Thyroid gland (tissue), 4 donors: ENCODE results near the gene RALGDS. TPM values are rescaled to one million over a fixed set of nuclear protein-coding genes. Genes with fewer than 3 reads are reported as not detected.

Experiments
- DNase-seq, 2 donors: peaks; one replicate each; pipeline ENCODE4 v3.0.0-alpha.2; 2019
- H3K27ac ChIP-seq, 3 donors: fragments of 200-600 bp; sonication (generic); 1 replicate in 2 of 3; 2 replicates in 1 of 3; pipeline ENCODE4 v1.5.1; 2016 to 2019; ENCODE audit warnings: mild to moderate bottlenecking in 1 of 3, moderate library complexity in 1 of 3
- H3K27me3 ChIP-seq: fragments of 200-600 bp; sonication (generic); one replicate; pipeline ENCODE4 v1.5.1; 2019
- H3K36me3 ChIP-seq, 2 donors: fragments of 200-600 bp; sonication (generic); one replicate each; pipeline ENCODE4 v1.5.1; 2016 to 2019
- H3K4me1 ChIP-seq, 2 donors: fragments of 200-600 bp; sonication (generic); one replicate each; pipeline ENCODE4 v1.5.1; 2017 to 2019
- H3K4me3 ChIP-seq, 3 donors: fragments of 200-600 bp; sonication (generic); replicated peaks in 1 of 3; 1 replicate in 2 of 3; 2 replicates in 1 of 3; pipeline ENCODE4 v1.5.1; 2016; ENCODE audit warnings: mild to moderate bottlenecking in 1 of 3
- H3K9me3 ChIP-seq: fragments of 200-600 bp; sonication (generic); one replicate; pipeline ENCODE4 v1.5.1; 2017
- CTCF ChIP-seq, 6 experiments: fragments of 200-600 bp in 3 of 6; fragments of 450-650 bp in 3 of 6; sonication (generic) in 3 of 6; IDR thresholded peaks; one replicate each; pipeline ENCODE4 v1.5.1; 2016 to 2019; ENCODE audit warnings: antibody characterized with exemption in 6 of 6, mild to moderate bottlenecking in 2 of 6, inconsistent platforms in 1 of 6, moderate library complexity in 1 of 6
- POLR2A ChIP-seq, 2 donors: fragments of 450-650 bp; IDR thresholded peaks; one replicate each; pipeline ENCODE4 v1.6.1; 2017; ENCODE audit warnings: antibody characterized with exemption in 2 of 2, mild to moderate bottlenecking in 2 of 2, moderate library complexity in 1 of 2
- WGBS, 2 donors: methylation state at CpG; one replicate each; pipeline ENCODE4 v1.1.5; 2017; 5-methylcytosine and 5-hydroxymethylcytosine counted together
- intact Hi-C: fragments of 100-400 bp; cut with DNase I; formaldehyde crosslinking; loops from one replicate; pipeline ENCODE4 v1.15.1; 2023
- total RNA-seq, 4 donors: library from RNA; depleted of rRNA; stranded (reverse); fragments of >200 nt; gene quantifications; one replicate each; pipeline ENCODE4 v1.2.3, GENCODE V29; 2016

Gene RALGDS
- total RNA-seq, 4 donors from 2014 or later: 32.2 to 55.3 (median 43.5) TPM

- no peaks in the 10 kb centered on the region for H3K27me3 ChIP-seq
- TF ChIP-seq CTCF (IDR thresholded peaks at IDR 0.05) (no peak), POLR2A (IDR thresholded peaks at IDR 0.05) (no peak)
- H3K27ac ChIP-seq: no peak overlapping the region
- DNase-seq: no peak
- H3K36me3 ChIP-seq: no peaks in the 10 kb centered on the region
- intact Hi-C loops: no loop called here
- H3K4me1 ChIP-seq: peaks cover 8 to 13% of the 10 kb centered on the region in 2 donors
- no peaks in the 10 kb centered on the region for H3K9me3 ChIP-seq
- 94% methylated on average over 3 of the region's 3 CpGs for WGBS, 2 donors
- no peak overlapping the region for H3K4me3 ChIP-seq
Observed at GRCh38 chr9:133158695-133159094, 37.7 kb upstream of the RALGDS start.

GRCh38 chr9:133155156-133155555, 34.1 kb upstream of the RALGDS start:
- Histone ChIP-seq H3K4me1 (no peaks in the 10 kb centered on the region), H3K27me3 (no peaks in the 10 kb centered on the region), H3K9me3 (no peaks in the 10 kb centered on the region), H3K36me3 (no peaks in the 10 kb centered on the region), H3K4me3 (no peak overlapping the region), H3K27ac (no peak overlapping the region)
- no peak for TF ChIP-seq CTCF (IDR thresholded peaks at IDR 0.05)
- TF ChIP-seq POLR2A (IDR thresholded peaks at IDR 0.05): no peak
- 82 to 90% methylated on average over 8 to 9 of the region's 9 CpGs for WGBS, 2 donors
- intact Hi-C loops: no loop called here
- no peak for DNase-seq

GRCh38 chr9:133154097-133154989, 33.3 kb upstream of the RALGDS start:
- Histone ChIP-seq H3K9me3 (no peaks in the 10 kb centered on the region), H3K4me3 (no peak overlapping the region), H3K36me3 (no peaks in the 10 kb centered on the region), H3K4me1 (peaks cover 0 to 4% of the 10 kb centered on the region in 2 donors), H3K27ac (no peak overlapping the region), H3K27me3 (no peaks in the 10 kb centered on the region)
- TF ChIP-seq POLR2A (IDR thresholded peaks at IDR 0.05) (no peak), CTCF (IDR thresholded peaks at IDR 0.05) (no peak)
- WGBS, 2 donors: 91 to 94% methylated on average over 13 of the region's 13 CpGs
- intact Hi-C loops: no loop called here
- no peak for DNase-seq

GRCh38 chr9:133153227-133154096, 32.4 kb upstream of the RALGDS start:
- intact Hi-C loops: no loop called here
- TF ChIP-seq POLR2A (IDR thresholded peaks at IDR 0.05) (no peak), CTCF (IDR thresholded peaks at IDR 0.05) (no peak)
- Histone ChIP-seq H3K4me3 (no peak overlapping the region), H3K9me3 (no peaks in the 10 kb centered on the region), H3K4me1 (peaks cover 1 to 6% of the 10 kb centered on the region in 2 donors), H3K27ac (no peak overlapping the region), H3K27me3 (no peaks in the 10 kb centered on the region), H3K36me3 (no peaks in the 10 kb centered on the region)
- WGBS, 2 donors: 63 to 77% methylated on average over 27 to 36 of the region's 36 CpGs
- peak; percentile 21 to 41 for DNase-seq
